Measurements from ENCODE around the gene TACC3.

DNA sequence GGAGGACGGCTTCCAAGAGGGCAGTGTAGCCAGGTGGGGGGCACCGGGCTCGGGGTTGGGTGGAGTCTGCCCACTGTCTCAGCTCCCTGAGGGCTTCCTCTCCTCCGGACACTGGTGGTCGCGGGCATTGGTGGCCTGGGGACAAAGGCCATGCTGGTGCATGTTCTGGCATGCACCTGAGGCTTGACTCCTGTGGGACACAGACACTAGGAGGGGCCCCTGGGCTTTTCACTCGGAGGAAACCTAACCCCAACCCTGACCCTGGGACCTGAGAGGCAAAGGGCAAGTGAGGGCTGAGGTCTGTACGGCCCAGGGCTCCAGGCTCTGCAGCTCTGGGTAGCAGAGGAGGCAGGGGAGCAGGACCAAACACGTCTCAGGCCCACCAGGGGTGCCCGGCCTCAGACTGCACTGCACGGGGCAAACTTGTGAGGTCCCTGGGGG, 49.5 kb downstream of the TACC3 start:
- TF ChIP-seq, protein P1, sequence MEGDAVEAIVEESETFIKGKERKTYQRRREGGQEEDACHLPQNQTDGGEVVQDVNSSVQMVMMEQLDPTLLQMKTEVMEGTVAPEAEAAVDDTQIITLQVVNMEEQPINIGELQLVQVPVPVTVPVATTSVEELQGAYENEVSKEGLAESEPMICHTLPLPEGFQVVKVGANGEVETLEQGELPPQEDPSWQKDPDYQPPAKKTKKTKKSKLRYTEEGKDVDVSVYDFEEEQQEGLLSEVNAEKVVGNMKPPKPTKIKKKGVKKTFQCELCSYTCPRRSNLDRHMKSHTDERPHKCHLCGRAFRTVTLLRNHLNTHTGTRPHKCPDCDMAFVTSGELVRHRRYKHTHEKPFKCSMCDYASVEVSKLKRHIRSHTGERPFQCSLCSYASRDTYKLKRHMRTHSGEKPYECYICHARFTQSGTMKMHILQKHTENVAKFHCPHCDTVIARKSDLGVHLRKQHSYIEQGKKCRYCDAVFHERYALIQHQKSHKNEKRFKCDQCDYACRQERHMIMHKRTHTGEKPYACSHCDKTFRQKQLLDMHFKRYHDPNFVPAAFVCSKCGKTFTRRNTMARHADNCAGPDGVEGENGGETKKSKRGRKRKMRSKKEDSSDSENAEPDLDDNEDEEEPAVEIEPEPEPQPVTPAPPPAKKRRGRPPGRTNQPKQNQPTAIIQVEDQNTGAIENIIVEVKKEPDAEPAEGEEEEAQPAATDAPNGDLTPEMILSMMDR (IDR thresholded peaks at IDR 0.05), result no peak
- TF ChIP-seq EP300 (IDR thresholded peaks at IDR 0.05; ENCODE audit: low read depth), result no peak
